H1 (cell line): Measurements from ENCODE around the gene CLEC10A. TPM values are rescaled to one million over a fixed set of nuclear protein-coding genes. Genes with fewer than 3 reads are reported as not detected.

Experiments used
- CTCF ChIA-PET: fragments of 300-600 bp; sonication (Branson Sonifier 250); formaldehyde crosslinking; loops from one replicate; lab custom pipeline; 2021; ENCODE audit not compliant: partially characterized antibody; lab: Charles Lee
- POLR2A ChIA-PET: fragments of 300-600 bp; sonication (Branson Sonifier 250); formaldehyde crosslinking; loops from one replicate; lab custom pipeline; 2021; ENCODE audit warnings: inconsistent platforms; ENCODE audit not compliant: partially characterized antibody; lab: Charles Lee
- DNase-seq, 2 experiments: peaks; one replicate each; pipeline versions ENCODE4 v3.0.0 to v3.0.0-alpha.2; 2010 to 2022; ENCODE audit warnings: low spot score in 2 of 2, low read depth in 1 of 2, mixed read lengths in 1 of 2
- FAIRE-seq: peaks from 2 replicates; lab custom pipeline; 2011; peaks lifted over from hg19 to GRCh38; lab: Jason Lieb, UNC
- H2AFZ ChIP-seq: 2 replicates; pipeline ENCODE4 v1.8.1; 2012; ENCODE audit warnings: low read length, inconsistent platforms
- H2AK5ac ChIP-seq: 2 replicates; pipeline ENCODE4 v1.6.1; 2013; ENCODE audit warnings: low read depth, low read length
- H2BK120ac ChIP-seq: replicated peaks from 2 replicates; pipeline ENCODE3; 2013; ENCODE audit warnings: low read depth, low read length, inconsistent platforms
- H2BK12ac ChIP-seq: 2 replicates; pipeline ENCODE4 v1.6.1; 2013; ENCODE audit warnings: low read depth, low read length
- H2BK15ac ChIP-seq: 2 replicates; pipeline ENCODE4 v1.6.1; 2013; ENCODE audit warnings: low read length
- H2BK20ac ChIP-seq: 2 replicates; pipeline ENCODE4 v1.6.1; 2013; ENCODE audit warnings: low read length
- H2BK5ac ChIP-seq: 2 replicates; pipeline ENCODE4 v1.6.1; 2013; ENCODE audit warnings: low read depth, low read length
- H3K14ac ChIP-seq: 2 replicates; pipeline ENCODE4 v1.6.1; 2013; ENCODE audit warnings: inconsistent platforms; ENCODE audit not compliant: insufficient read length
- H3K18ac ChIP-seq: 2 replicates; pipeline ENCODE4 v1.6.1; 2013; ENCODE audit warnings: low read length; ENCODE audit errors: extremely low read depth
- H3K23ac ChIP-seq: 2 replicates; pipeline ENCODE4 v1.6.1; 2013; ENCODE audit warnings: inconsistent platforms; ENCODE audit not compliant: insufficient read length
- H3K23me2 ChIP-seq: 2 replicates; pipeline ENCODE4 v1.6.1; 2013; ENCODE audit warnings: low read depth, low read length
- H3K27ac ChIP-seq: 2 replicates; pipeline ENCODE4 v1.6.1; 2011; ENCODE audit warnings: low read depth, low read length, inconsistent platforms
- H3K27me3 ChIP-seq, 4 experiments: replicated peaks in 1 of 4; 1 replicate in 1 of 4; 2 replicates in 3 of 4; pipeline versions ENCODE4 v1.6.1 to v1.8.1; 2011 to 2013; ENCODE audit warnings: low read length in 3 of 4, mild to moderate bottlenecking in 3 of 4, inconsistent platforms in 2 of 4, mixed read lengths in 2 of 4, moderate library complexity in 1 of 4; ENCODE audit not compliant: control insufficient read depth in 3 of 4, insufficient read depth in 3 of 4; ENCODE audit errors: extremely low read depth in 1 of 4
- H3K36me3 ChIP-seq, 4 experiments: 2 replicates each; pipeline versions ENCODE4 v1.6.1 to v1.8.1; 2011 to 2013; ENCODE audit warnings: mild to moderate bottlenecking in 4 of 4, low read length in 3 of 4, moderate library complexity in 2 of 4, control low read depth in 1 of 4, inconsistent platforms in 1 of 4; ENCODE audit not compliant: insufficient read depth in 4 of 4, control insufficient read depth in 2 of 4
- H3K4ac ChIP-seq: replicated peaks from 2 replicates; pipeline ENCODE3; 2013; ENCODE audit warnings: low read length, low read depth, mixed read lengths, inconsistent platforms; ENCODE audit not compliant: insufficient read length
- H3K4me1 ChIP-seq, 4 experiments: replicated peaks in 1 of 4; 1 replicate in 1 of 4; 2 replicates in 3 of 4; pipeline versions ENCODE4 v1.6.1 to v1.8.1; 2011 to 2013; ENCODE audit warnings: low read length in 3 of 4, inconsistent platforms in 2 of 4, mixed read lengths in 1 of 4; ENCODE audit not compliant: insufficient read depth in 4 of 4, control insufficient read depth in 3 of 4
- H3K4me2 ChIP-seq, 2 experiments: 2 replicates each; pipeline versions ENCODE4 v1.6.1 to v1.8.1; 2011 to 2013; ENCODE audit warnings: low read depth in 2 of 2, low read length in 2 of 2, control low read depth in 1 of 2, inconsistent platforms in 1 of 2, mild to moderate bottlenecking in 1 of 2; ENCODE audit not compliant: insufficient read depth in 1 of 2
- H3K4me3 ChIP-seq, 4 experiments: fragments of 200-600, 300-600 bp in 1 of 4; sonication (generic), shearing (Covaris generic), sonication (Bioruptor Twin) in 1 of 4; 2 replicates each; pipeline versions ENCODE4 v1.5.1 to v1.8.1; 2011 to 2016; ENCODE audit warnings: low read length in 4 of 4, low read depth in 3 of 4, control low read depth in 2 of 4, inconsistent platforms in 2 of 4, mild to moderate bottlenecking in 2 of 4, mixed read lengths in 1 of 4, moderate library complexity in 1 of 4; ENCODE audit not compliant: insufficient read depth in 2 of 4; ENCODE audit errors: extremely low read depth in 1 of 4
- H3K56ac ChIP-seq: replicated peaks from 2 replicates; pipeline ENCODE3; 2013; ENCODE audit warnings: low read depth, mild to moderate bottlenecking, mixed read lengths, low read length, inconsistent platforms; ENCODE audit not compliant: insufficient read length
- H3K79me1 ChIP-seq: 2 replicates; pipeline ENCODE4 v1.6.1; 2013; ENCODE audit warnings: low read depth, low read length, control low read depth
- H3K79me2 ChIP-seq, 2 experiments: 2 replicates each; pipeline versions ENCODE4 v1.6.1 to v1.8.1; 2012 to 2013; ENCODE audit warnings: low read length in 2 of 2, mild to moderate bottlenecking in 2 of 2, inconsistent platforms in 1 of 2; ENCODE audit not compliant: insufficient read depth in 2 of 2, control insufficient read depth in 1 of 2
- H3K9ac ChIP-seq, 4 experiments: replicated peaks in 1 of 4; 1 replicate in 1 of 4; 2 replicates in 3 of 4; pipeline versions ENCODE4 v1.6.1 to v1.8.1; 2011 to 2013; ENCODE audit warnings: low read depth in 3 of 4, low read length in 3 of 4, control low read depth in 2 of 4, mild to moderate bottlenecking in 2 of 4, moderate library complexity in 2 of 4, inconsistent platforms in 1 of 4; ENCODE audit errors: extremely low read depth in 1 of 4
- H3K9me3 ChIP-seq, 2 experiments: 2 replicates each; pipeline versions ENCODE4 v1.6.1 to v1.8.1; 2012 to 2013; ENCODE audit warnings: mild to moderate bottlenecking in 2 of 2, moderate library complexity in 2 of 2, control low read depth in 1 of 2, inconsistent platforms in 1 of 2, low read depth in 1 of 2, low read length in 1 of 2, mixed read lengths in 1 of 2; ENCODE audit not compliant: insufficient read depth in 2 of 2
- H4K20me1 ChIP-seq, 2 experiments: replicated peaks in 1 of 2; 2 replicates each; pipeline versions ENCODE3 to v1.8.1; 2011 to 2013; ENCODE audit warnings: inconsistent platforms in 2 of 2, low read length in 2 of 2, mild to moderate bottlenecking in 1 of 2; ENCODE audit not compliant: insufficient read depth in 2 of 2, control insufficient read depth in 1 of 2
- H4K5ac ChIP-seq: 2 replicates; pipeline ENCODE4 v1.6.1; 2013; ENCODE audit warnings: low read length, low read depth, mixed read lengths, inconsistent platforms; ENCODE audit not compliant: insufficient read length
- H4K8ac ChIP-seq: 2 replicates; pipeline ENCODE4 v1.8.0; 2013; ENCODE audit warnings: mild to moderate bottlenecking, moderate library complexity, low read length, inconsistent platforms; ENCODE audit not compliant: insufficient read depth; ENCODE audit errors: extremely low read depth
- H4K91ac ChIP-seq: replicated peaks from 2 replicates; pipeline ENCODE3; 2013; ENCODE audit warnings: low read length, mixed read lengths, inconsistent platforms; ENCODE audit not compliant: insufficient read length
- CBX5 ChIP-seq: fragments of 300-800, 300-1000 bp; sonication (generic); IDR thresholded peaks from 2 replicates; pipeline ENCODE4 v1.7.1; 2016; ENCODE audit warnings: antibody characterized with exemption, low read length, low read depth
- CHD2 ChIP-seq: IDR thresholded peaks from 2 replicates; pipeline ENCODE4 v1.6.1; 2012; ENCODE audit warnings: low read length, improper control_type of control experiment
- CREB1 ChIP-seq: IDR thresholded peaks from 2 replicates; pipeline ENCODE4 v1.6.1; 2012; ENCODE audit warnings: inconsistent platforms
- EZH2 ChIP-seq: fragments of 200-600 bp; sonication (generic); IDR thresholded peaks from 2 replicates; pipeline ENCODE4 v1.7.1; 2012; ENCODE audit warnings: low read depth, mild to moderate bottlenecking, moderate library complexity, low read length, inconsistent platforms; ENCODE audit not compliant: severe bottlenecking
- HDAC6 ChIP-seq: IDR thresholded peaks from one replicate; pipeline ENCODE4 v1.7.1; 2012; ENCODE audit warnings: low read depth, mild to moderate bottlenecking, inconsistent platforms, low read length, moderate library complexity
- KDM5A ChIP-seq: fragments of 200-600 bp; IDR thresholded peaks from 2 replicates; pipeline ENCODE4 v1.7.1; 2012; ENCODE audit warnings: mild to moderate bottlenecking, low read length, inconsistent platforms, mixed read lengths
- RAD21 ChIP-seq, 2 experiments: IDR thresholded peaks in 1 of 2; conservative IDR thresholded peaks in 1 of 2; 2 replicates each; pipeline ENCODE4 v1.6.1; 2011; ENCODE audit warnings: low read depth in 2 of 2, low read length in 2 of 2, improper control_type of control experiment in 1 of 2, inconsistent platforms in 1 of 2, mild to moderate bottlenecking in 1 of 2, moderate library complexity in 1 of 2
- SIX5 ChIP-seq: IDR thresholded peaks from 2 replicates; pipeline ENCODE4 v1.6.1; 2011; ENCODE audit warnings: mild to moderate bottlenecking, low read depth, low read length
- ZNF274 ChIP-seq: IDR thresholded peaks from 2 replicates; pipeline ENCODE4 v1.7.0; 2012; ENCODE audit warnings: low read length, borderline replicate concordance; ENCODE audit errors: extremely low read depth
- WGBS, 2 experiments: shearing (Covaris generic) in 1 of 2; methylation state at CpG; one replicate each; pipeline versions ENCODE4 v1.1.6 to v1.1.7; 2013 to 2015; ENCODE audit warnings: low lambda C conversion rate in 2 of 2, mixed read lengths in 2 of 2, inconsistent platforms in 1 of 2, low coverage in 1 of 2, missing lambda C conversion rate in 1 of 2; ENCODE audit not compliant: insufficient replicate concordance in 2 of 2, insufficient coverage in 1 of 2, insufficient read length in 1 of 2; ENCODE audit errors: extremely low coverage in 1 of 2, missing lambda C conversion rate in 1 of 2; 5-methylcytosine and 5-hydroxymethylcytosine counted together
- polyA plus RNA-seq, 7 experiments: library from polyadenylated mRNA; depleted of rRNA in 3 of 7; stranded (reverse) in 5 of 7; unstranded in 2 of 7; fragments of >200 nt in 5 of 7; fragments of 200-250 nt in 2 of 7; gene quantifications; 1 replicate in 5 of 7; 2 replicates in 1 of 7; 4 replicates in 1 of 7; pipeline versions ENCODE4 v1.2.1 to v1.2.3, GENCODE V29; 2011 to 2013; ENCODE audit warnings: missing spikeins in 2 of 7, mixed read lengths in 2 of 7
- total RNA-seq: library from RNA; stranded (reverse); fragmentation: NEBNext Ultra II Directional; extraction: Animal tissue kit (Norgen Biotek cat#: 25700); gene quantifications from 2 replicates; pipeline ENCODE4 v1.2.1, GENCODE V29; 2021
- TF ChIP-seq, protein P1 (sequence below): IDR thresholded peaks from 2 replicates; pipeline ENCODE4 v1.6.1; 2012; ENCODE audit warnings: inconsistent platforms
- TF ChIP-seq, protein P2 (sequence below): IDR thresholded peaks from 2 replicates; pipeline ENCODE4 v1.6.1; 2012; ENCODE audit warnings: low read length, inconsistent platforms

Gene CLEC10A
- total and polyA plus RNA-seq, 2 of the 8 experiments (the other 6 are each of a cell fraction or from before 2014, with no cell fraction given), result not detected

DNA sequence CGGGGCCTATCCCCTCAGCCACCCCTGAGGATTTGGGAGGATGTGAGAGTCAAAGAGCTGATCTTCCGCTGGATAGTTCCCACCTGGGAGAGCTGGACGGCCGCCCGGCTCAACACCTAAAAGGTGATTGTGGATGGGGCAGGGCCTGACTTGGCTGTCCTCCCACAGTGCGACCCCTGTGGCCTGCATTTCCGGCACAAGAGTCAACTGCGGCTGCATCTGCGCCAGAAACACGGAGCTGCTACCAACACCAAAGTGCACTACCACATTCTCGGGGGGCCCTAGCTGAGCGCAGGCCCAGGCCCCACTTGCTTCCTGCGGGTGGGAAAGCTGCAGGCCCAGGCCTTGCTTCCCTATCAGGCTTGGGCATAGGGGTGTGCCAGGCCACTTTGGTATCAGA lies 52.7 kb downstream of the CLEC10A start:
- Histone ChIP-seq H2AFZ (no peak overlapping the region), H3K4ac (no peak overlapping the region), H2AK5ac (no peak overlapping the region), H3K23me2 (peaks cover 9% of the 10 kb centered on the region), H3K4me3 (no peak overlapping the region), H2BK5ac (no peak overlapping the region), H4K5ac (no peak overlapping the region), H3K56ac (no peak overlapping the region), H3K14ac (no peak overlapping the region), H3K79me1 (no peaks in the 10 kb centered on the region), H3K9ac (no peak overlapping the region), H2BK20ac (no peak overlapping the region), H3K27me3 (peaks cover 0 to 10% (median 7%) of the 10 kb centered on the region in 4 experiments; a peak in 6 of 7 replicates), H3K4me1 (peaks cover 0 to 2% (median 0%) of the 10 kb centered on the region in 4 experiments; a peak in 3 of 7 replicates), H4K20me1 (no peaks in the 10 kb centered on the region), H3K18ac (no peak overlapping the region), H2BK12ac (no peak overlapping the region), H2BK120ac (no peak overlapping the region), H4K91ac (no peak overlapping the region), H3K4me2 (no peak overlapping the region), H3K36me3 (peaks cover 0 to 8% (median 3%) of the 10 kb centered on the region in 4 experiments; a peak in 1 of 8 replicates), H4K8ac (no peak overlapping the region), H3K9me3 (no peaks in the 10 kb centered on the region), H3K23ac (no peak overlapping the region), H3K27ac (no peak overlapping the region), H2BK15ac (no peak overlapping the region), H3K79me2 (no peaks in the 10 kb centered on the region)
- FAIRE-seq (no peak), DNase-seq (no peak)
- ChIA-PET POLR2A (interaction anchor here (0.9 to 1.6 kb wide), 3 partner anchors 8 to 255 kb away, joined by 4 to 6 read pairs (median 5); partner anchors contain the start of gene SLC16A13), CTCF (interaction anchor here (0.6 to 1.3 kb wide), 5 partner anchors 11 to 214 kb away, joined by 3 to 4 read pairs (median 3); no protein-coding TSS in a partner anchor)
- 91% methylated on average over 13 of the region's 13 CpGs; no CpG with 5 or more reads in 1 of the 2 experiments for WGBS, 2 experiments
- TF ChIP-seq KDM5A (no peak), CBX5 (no peak), SIX5 (no peak), RAD21 (IDR thresholded peaks at IDR 0.05 in 1 of 2, conservative IDR thresholded peaks at IDR 0.05 in 1 of 2; ENCODE audit: low read depth in 2 of 2, low read length in 2 of 2) (no peak), CREB1 (no peak), ZNF274 (no peak), CHD2 (no peak), HDAC6 (no peak), EZH2 (no peak)
- TF ChIP-seq, protein P1, sequence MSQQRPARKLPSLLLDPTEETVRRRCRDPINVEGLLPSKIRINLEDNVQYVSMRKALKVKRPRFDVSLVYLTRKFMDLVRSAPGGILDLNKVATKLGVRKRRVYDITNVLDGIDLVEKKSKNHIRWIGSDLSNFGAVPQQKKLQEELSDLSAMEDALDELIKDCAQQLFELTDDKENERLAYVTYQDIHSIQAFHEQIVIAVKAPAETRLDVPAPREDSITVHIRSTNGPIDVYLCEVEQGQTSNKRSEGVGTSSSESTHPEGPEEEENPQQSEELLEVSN, result no peak
- TF ChIP-seq, protein P2, sequence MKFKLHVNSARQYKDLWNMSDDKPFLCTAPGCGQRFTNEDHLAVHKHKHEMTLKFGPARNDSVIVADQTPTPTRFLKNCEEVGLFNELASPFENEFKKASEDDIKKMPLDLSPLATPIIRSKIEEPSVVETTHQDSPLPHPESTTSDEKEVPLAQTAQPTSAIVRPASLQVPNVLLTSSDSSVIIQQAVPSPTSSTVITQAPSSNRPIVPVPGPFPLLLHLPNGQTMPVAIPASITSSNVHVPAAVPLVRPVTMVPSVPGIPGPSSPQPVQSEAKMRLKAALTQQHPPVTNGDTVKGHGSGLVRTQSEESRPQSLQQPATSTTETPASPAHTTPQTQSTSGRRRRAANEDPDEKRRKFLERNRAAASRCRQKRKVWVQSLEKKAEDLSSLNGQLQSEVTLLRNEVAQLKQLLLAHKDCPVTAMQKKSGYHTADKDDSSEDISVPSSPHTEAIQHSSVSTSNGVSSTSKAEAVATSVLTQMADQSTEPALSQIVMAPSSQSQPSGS, result no peak
